Endothelial cell of umbilical vein (primary cell): ENCODE measurements around the gene CISD3. TPM values are rescaled to one million over a fixed set of nuclear protein-coding genes. Genes with fewer than 3 reads are reported as not detected.

Source experiments
- BruUV-seq: library from RNA; stranded (reverse); fragments of 400-500 nt; replicated peaks from 2 replicates; lab custom pipeline; 2021; lab: Mats Ljungman, UMichigan
- CTCF ChIA-PET: fragments of 300-600, 350-600 bp; sonication (Branson Sonifier 250); formaldehyde crosslinking; loops from one replicate; lab custom pipeline; 2021; ENCODE audit warnings: antibody characterized with exemption, inconsistent platforms; lab: Charles Lee
- POLR2A ChIA-PET: fragments of 300-600, 350-600 bp; sonication (Branson Sonifier 250); formaldehyde crosslinking; loops from one replicate; lab custom pipeline; 2021; ENCODE audit warnings: antibody characterized with exemption, inconsistent platforms; lab: Charles Lee
- DNase-seq: peaks from one replicate; pipeline ENCODE4 v3.0.0-alpha.2; 2011; ENCODE audit warnings: low read depth, low spot score
- FAIRE-seq: peaks from 2 replicates; lab custom pipeline; 2011; peaks lifted over from hg19 to GRCh38; lab: Jason Lieb, UNC
- H2AFZ ChIP-seq: 2 replicates; pipeline ENCODE4 v1.6.0; 2012; ENCODE audit warnings: low read depth, low read length, control low read depth, inconsistent platforms
- H3K27ac ChIP-seq: 2 replicates; pipeline ENCODE4 v1.5.1; 2011; ENCODE audit warnings: low read depth, mild to moderate bottlenecking, control low read depth, low read length, moderate library complexity; ENCODE audit not compliant: insufficient read depth
- H3K27me3 ChIP-seq, 2 experiments: 2 replicates each; pipeline versions ENCODE4 v1.6.0 to v1.6.1; 2011; ENCODE audit warnings: low read length in 2 of 2, mixed read lengths in 1 of 2; ENCODE audit not compliant: control insufficient read depth in 2 of 2, insufficient read depth in 2 of 2
- H3K36me3 ChIP-seq, 2 experiments: 2 replicates in 1 of 2; 3 replicates in 1 of 2; pipeline ENCODE4 v1.5.1; 2011; ENCODE audit warnings: low read length in 2 of 2, mild to moderate bottlenecking in 1 of 2, moderate library complexity in 1 of 2; ENCODE audit not compliant: control insufficient read depth in 2 of 2, insufficient read depth in 2 of 2; ENCODE audit errors: extremely low read depth in 1 of 2
- H3K4me1 ChIP-seq: 3 replicates; pipeline ENCODE4 v1.5.1; 2011; ENCODE audit warnings: mild to moderate bottlenecking, low read length; ENCODE audit not compliant: control insufficient read depth, insufficient read depth; ENCODE audit errors: extremely low read depth
- H3K4me2 ChIP-seq: 2 replicates; pipeline ENCODE4 v1.6.1; 2011; ENCODE audit warnings: low read length, control low read depth, mixed read lengths; ENCODE audit not compliant: insufficient read depth
- H3K4me3 ChIP-seq, 3 experiments: fragments of 200-600 bp in 1 of 3; sonication (generic), shearing (Covaris generic) in 1 of 3; replicated peaks in 1 of 3; 2 replicates each; pipeline ENCODE4 v1.5.1; 2011 to 2016; ENCODE audit warnings: control low read depth in 3 of 3, low read length in 3 of 3, mild to moderate bottlenecking in 2 of 3, inconsistent platforms in 1 of 3, low read depth in 1 of 3, moderate library complexity in 1 of 3; ENCODE audit not compliant: insufficient read depth in 1 of 3
- H3K79me2 ChIP-seq: 2 replicates; pipeline ENCODE4 v1.6.0; 2012; ENCODE audit warnings: low read length, inconsistent platforms; ENCODE audit not compliant: control insufficient read depth, insufficient read depth
- H3K9ac ChIP-seq: replicated peaks from 2 replicates; pipeline ENCODE3; 2011; ENCODE audit warnings: low read length, control low read depth; ENCODE audit not compliant: insufficient read depth; ENCODE audit errors: extremely low read depth
- H3K9me1 ChIP-seq: replicated peaks from 3 replicates; pipeline ENCODE4 v1.6.0; 2011; ENCODE audit warnings: mild to moderate bottlenecking, low read length; ENCODE audit not compliant: control insufficient read depth, insufficient read depth; ENCODE audit errors: extremely low read depth
- H3K9me3 ChIP-seq: replicated peaks from 2 replicates; pipeline ENCODE4 v1.5.1; 2012; ENCODE audit warnings: low read length, inconsistent platforms; ENCODE audit not compliant: control insufficient read depth, insufficient read depth
- H4K20me1 ChIP-seq: replicated peaks from 2 replicates; pipeline ENCODE3; 2011; ENCODE audit warnings: mild to moderate bottlenecking, low read length; ENCODE audit not compliant: control insufficient read depth, insufficient read depth; ENCODE audit errors: extremely low read depth
- EZH2 ChIP-seq: IDR thresholded peaks from 2 replicates; pipeline ENCODE4 v1.6.1; 2012; ENCODE audit warnings: borderline replicate concordance, low read depth, mild to moderate bottlenecking, moderate library complexity, low read length, inconsistent platforms; ENCODE audit not compliant: severe bottlenecking
- FOS ChIP-seq: IDR thresholded peaks from 2 replicates; pipeline ENCODE4 v1.6.1; 2011; ENCODE audit warnings: mild to moderate bottlenecking, low read length, moderate library complexity, borderline replicate concordance; ENCODE audit not compliant: insufficient read depth
- GATA2 ChIP-seq: IDR thresholded peaks from 2 replicates; pipeline ENCODE4 v1.7.0; 2011; ENCODE audit warnings: low read depth, mild to moderate bottlenecking, moderate library complexity, mixed read lengths, low read length; ENCODE audit not compliant: insufficient read length, insufficient read depth
- MYC ChIP-seq: IDR thresholded peaks from one replicate; pipeline ENCODE4 v1.6.1; 2011; ENCODE audit warnings: mild to moderate bottlenecking, low read depth, low read length
- POLR2A ChIP-seq: IDR thresholded peaks from 2 replicates; pipeline ENCODE4 v1.6.1; 2012; ENCODE audit warnings: low read depth, mild to moderate bottlenecking, control low read depth, low read length
- dilution Hi-C: fragments of 300-500 bp; cut with MboI; formaldehyde crosslinking; loops from one replicate; pipeline ENCODE4 v1.15.0; 2019; ENCODE audit warnings: low sequenced_read_pairs; ENCODE audit not compliant: extremely low pct_ligation_motif_present
- intact Hi-C: fragments of 100-400 bp; cut with micrococcal nuclease; formaldehyde crosslinking; loops from one replicate; pipeline ENCODE4 v1.10.0; 2022
- polyA plus RNA-seq, 4 experiments: library from polyadenylated mRNA; depleted of rRNA in 3 of 4; stranded (reverse) in 3 of 4; unstranded in 1 of 4; fragments of >200 nt; gene quantifications; 2 replicates each; pipeline versions ENCODE4 v1.2.1 to v1.2.3, GENCODE V29; 2011 to 2012; ENCODE audit warnings: missing spikeins in 1 of 4
- total RNA-seq: library from RNA; stranded (reverse); gene quantifications from 2 replicates; pipeline ENCODE4 v1.2.3, GENCODE V29; 2021
- TF ChIP-seq, protein P1 (sequence below), 2 donors: IDR thresholded peaks; 1 replicate in 1 of 2; 2 replicates in 1 of 2; pipeline ENCODE4 v1.5.1; 2011; ENCODE audit warnings: low read length in 2 of 2, mild to moderate bottlenecking in 2 of 2, moderate library complexity in 2 of 2, control low read depth in 1 of 2, inconsistent platforms in 1 of 2, low read depth in 1 of 2; ENCODE audit not compliant: insufficient read depth in 1 of 2; ENCODE audit errors: extremely low read depth in 1 of 2
- TF ChIP-seq, protein P2 (sequence below): IDR thresholded peaks from 2 replicates; pipeline ENCODE4 v1.6.1; 2011; ENCODE audit not compliant: insufficient read depth, insufficient read length

Gene CISD3
- total and polyA plus RNA-seq, 2 donors (not counting 3 experiments of a cell fraction or from before 2014, with no cell fraction given), result 8.7 to 23.7 TPM

DNA sequence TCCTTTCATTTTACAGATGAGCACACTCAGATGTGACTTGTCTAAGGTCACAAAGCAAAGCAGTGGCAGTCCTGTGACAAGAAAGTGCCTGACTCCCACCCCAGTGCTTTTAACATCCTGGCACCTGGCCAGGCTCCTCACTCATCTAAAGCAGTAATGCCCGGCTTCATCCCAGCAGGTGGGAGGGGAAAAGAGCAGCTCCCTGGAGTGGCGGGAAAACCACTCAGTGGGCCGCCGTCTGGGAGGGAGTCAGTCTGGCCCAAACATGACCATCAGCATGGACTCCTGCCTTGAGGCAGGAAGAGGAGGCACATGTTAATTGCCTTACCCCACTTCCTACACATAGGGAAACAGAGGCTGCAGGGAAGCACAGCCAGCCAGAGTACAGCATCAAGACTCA is 15.4 kb downstream of the CISD3 start:
- FAIRE-seq, result no peak
- Histone ChIP-seq H3K4me1 (peaks cover 47% of the 10 kb centered on the region), H3K27me3 (no peaks in the 10 kb centered on the region), H3K36me3 (no peaks in the 10 kb centered on the region), H3K4me2 (no peak overlapping the region), H3K27ac (no peak overlapping the region), H2AFZ (no peak overlapping the region), H3K9me1 (no peaks in the 10 kb centered on the region), H3K79me2 (peaks cover 77% of the 10 kb centered on the region), H4K20me1 (peaks cover 2% of the 10 kb centered on the region), H3K9ac (no peak overlapping the region), H3K9me3 (no peaks in the 10 kb centered on the region), H3K4me3 (no peak overlapping the region)
- no TSS peak for BruUV-seq
- dilution Hi-C loops (no loop called here), intact Hi-C loops (no loop called here)
- no peak for TF ChIP-seq GATA2
- TF ChIP-seq, protein P1, sequence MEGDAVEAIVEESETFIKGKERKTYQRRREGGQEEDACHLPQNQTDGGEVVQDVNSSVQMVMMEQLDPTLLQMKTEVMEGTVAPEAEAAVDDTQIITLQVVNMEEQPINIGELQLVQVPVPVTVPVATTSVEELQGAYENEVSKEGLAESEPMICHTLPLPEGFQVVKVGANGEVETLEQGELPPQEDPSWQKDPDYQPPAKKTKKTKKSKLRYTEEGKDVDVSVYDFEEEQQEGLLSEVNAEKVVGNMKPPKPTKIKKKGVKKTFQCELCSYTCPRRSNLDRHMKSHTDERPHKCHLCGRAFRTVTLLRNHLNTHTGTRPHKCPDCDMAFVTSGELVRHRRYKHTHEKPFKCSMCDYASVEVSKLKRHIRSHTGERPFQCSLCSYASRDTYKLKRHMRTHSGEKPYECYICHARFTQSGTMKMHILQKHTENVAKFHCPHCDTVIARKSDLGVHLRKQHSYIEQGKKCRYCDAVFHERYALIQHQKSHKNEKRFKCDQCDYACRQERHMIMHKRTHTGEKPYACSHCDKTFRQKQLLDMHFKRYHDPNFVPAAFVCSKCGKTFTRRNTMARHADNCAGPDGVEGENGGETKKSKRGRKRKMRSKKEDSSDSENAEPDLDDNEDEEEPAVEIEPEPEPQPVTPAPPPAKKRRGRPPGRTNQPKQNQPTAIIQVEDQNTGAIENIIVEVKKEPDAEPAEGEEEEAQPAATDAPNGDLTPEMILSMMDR (IDR thresholded peaks at IDR 0.05; ENCODE audit: extremely low read depth in 1 of 2, insufficient read depth in 1 of 2, low read depth in 1 of 2, low read length in 2 of 2), result no peak
- no peak for TF ChIP-seq MYC
- TF ChIP-seq POLR2A, result no peak
- TF ChIP-seq EZH2, result no peak
- TF ChIP-seq FOS, result no peak
- TF ChIP-seq, protein P2, sequence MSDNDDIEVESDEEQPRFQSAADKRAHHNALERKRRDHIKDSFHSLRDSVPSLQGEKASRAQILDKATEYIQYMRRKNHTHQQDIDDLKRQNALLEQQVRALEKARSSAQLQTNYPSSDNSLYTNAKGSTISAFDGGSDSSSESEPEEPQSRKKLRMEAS, result no peak
- DNase-seq, result no peak
- ChIA-PET CTCF (interaction anchor here (1.1 to 3.8 kb wide), 3 partner anchors 10 to 188 kb away, joined by 3 to 24 read pairs (median 7); partner anchors contain the start of gene CISD3), POLR2A (no interaction called here)
